GM18520 (cell line): ENCODE data around the gene TCOF1.

ENCODE experiments used
- ATAC-seq: cut with Tn5 transposase; IDR thresholded peaks from one replicate; pipeline ENCODE4 v1.9.1; 2021; ENCODE audit not compliant: unreplicated experiment

TCOF1 gene

DNA sequence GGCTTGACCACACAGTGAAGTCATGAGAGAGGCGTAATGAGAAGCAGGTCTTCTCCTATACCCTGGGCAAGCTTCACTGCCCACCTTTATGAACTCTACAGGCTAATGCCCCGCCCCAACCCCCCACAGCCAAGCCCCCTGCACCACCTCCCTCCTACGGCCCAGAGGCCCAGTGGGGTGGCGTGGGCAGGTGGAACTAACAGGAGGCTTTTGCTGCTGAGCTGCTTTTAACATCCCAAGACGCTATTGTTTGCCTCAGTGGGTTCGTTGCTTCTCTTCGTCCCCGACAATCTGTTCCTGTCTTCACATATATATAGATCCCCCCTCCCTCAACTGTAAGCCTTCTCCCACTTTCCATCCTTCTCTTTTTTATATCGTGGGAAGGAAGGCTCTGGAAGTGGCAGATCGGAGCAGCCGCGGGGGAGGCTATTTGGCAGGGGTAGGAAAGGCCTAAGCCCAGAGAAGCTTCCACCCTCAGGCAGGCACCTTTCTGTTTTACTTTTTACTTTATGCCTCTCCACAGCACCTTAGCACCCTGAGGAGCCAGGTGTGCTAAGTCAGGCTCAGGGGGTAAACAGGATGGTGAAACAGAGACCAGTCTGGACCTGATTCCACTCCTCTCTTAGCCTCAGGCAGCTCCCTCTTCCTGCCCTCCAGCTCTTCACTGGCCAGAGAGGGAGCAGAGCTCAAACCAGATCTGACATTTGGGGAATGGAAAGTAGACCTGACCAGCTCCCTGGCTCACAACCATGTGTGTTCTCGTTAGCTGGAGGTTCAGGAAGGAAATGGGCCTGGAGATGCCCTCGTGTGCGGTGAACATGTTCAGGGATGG, 28.7 kb downstream of the TCOF1 start:
- ATAC-seq, result no peak

DNA sequence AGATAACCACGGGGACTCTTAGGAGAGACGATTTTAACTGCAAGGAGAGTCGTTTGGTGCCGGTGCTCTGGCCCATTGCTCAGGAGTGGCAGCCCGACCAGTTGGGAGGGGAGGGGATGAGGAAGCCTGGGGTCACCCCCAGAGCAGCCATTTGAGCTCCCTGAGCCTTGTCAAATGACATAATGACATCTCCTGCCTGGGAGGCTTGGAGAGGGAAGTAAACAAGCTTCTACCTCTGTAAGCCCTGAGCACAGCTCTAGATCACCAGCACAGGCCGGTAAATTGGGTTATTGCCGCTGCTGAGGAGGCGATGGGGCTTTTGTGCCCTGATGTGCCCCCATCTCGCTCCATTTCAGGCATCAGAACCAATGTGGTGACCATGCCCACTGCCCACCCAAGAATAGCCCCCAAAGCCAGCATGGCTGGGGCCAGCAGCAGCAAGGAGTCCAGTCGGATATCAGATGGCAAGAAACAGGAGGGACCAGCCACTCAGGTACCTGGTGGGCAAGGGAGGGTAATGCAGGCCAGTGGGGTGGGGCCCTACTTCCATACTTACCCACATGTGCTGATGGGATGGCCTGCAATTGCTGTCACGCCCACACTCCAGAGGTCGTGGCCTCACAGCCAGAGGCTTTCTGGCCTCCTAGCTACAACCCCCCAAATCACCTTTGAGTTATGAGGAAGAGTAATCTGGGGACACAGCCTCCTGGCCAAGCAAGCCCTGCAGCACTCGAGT, 32.2 kb downstream of the TCOF1 start:
- no peak for ATAC-seq

DNA sequence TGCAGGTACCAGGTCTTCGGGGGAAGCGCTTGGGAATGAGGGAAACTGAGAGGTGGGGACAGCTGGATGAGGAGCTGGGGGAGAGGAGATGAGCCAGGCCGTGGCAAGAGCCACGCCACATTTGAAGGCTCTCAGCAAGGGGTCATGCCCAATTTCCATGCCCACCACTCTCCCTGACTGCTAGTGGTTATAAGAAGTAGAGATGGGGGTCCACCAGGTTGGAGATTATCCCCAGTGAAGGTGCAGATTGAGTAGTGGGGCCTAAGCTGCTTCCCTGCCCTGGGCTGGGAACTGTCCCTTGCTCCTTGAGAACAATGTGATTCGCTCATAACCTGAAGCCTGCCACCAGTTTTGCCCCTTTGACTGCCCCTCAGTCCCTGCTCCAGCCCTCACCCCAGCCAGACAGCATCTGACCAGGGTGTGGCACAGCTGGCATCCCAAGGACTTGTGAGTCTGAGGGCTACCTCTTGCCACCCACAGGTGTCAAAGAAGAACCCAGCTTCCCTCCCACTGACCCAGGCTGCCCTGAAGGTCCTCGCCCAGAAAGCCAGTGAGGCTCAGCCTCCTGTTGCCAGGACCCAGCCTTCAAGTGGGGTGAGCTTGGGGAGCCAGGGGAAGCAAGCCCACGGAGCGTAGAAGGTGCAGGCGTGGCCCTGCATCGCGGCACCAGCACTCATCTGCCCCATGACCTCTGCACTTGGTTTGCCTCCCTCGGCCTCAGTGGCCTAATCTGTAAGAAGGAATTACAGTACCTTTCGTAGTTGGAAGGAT, 33.8 kb downstream of the TCOF1 start:
- no peak for ATAC-seq

DNA sequence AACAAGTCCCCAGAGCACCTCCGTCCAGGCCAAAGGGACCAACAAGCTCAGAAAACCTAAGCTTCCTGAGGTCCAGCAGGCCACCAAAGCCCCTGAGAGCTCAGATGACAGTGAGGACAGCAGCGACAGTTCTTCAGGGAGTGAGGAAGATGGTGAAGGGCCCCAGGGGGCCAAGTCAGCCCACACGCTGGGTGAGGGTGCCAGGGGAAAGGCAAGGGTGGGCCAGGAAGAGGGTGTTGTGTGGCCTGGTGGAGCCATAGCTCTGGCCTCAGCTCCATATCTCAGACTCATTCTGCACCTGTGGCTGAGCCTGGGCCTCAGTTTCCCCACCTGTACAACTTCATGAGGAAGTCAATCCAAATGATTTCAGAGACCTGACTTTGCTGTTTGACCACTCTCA, 34.5 kb downstream of the TCOF1 start:
- no peak for ATAC-seq

DNA sequence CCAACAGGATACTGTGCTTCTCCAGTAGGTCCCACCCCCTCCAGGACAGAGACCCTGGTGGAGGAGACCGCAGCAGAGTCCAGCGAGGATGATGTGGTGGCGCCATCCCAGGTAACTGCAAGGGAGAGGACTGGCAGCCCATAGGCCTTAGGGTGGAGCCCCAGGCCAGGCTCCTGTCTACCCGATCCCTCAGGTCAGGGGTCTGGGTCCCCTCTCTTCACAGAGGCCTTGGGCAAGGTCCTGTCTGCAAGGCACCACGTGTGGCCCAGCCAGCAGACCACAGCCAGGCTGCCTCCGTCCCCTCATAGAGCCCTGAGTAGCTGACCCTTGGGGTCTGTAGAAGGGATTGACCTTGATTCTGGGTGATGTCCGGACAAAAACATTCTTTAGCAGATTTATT, 35.2 kb downstream of the TCOF1 start:
- no peak for ATAC-seq

DNA sequence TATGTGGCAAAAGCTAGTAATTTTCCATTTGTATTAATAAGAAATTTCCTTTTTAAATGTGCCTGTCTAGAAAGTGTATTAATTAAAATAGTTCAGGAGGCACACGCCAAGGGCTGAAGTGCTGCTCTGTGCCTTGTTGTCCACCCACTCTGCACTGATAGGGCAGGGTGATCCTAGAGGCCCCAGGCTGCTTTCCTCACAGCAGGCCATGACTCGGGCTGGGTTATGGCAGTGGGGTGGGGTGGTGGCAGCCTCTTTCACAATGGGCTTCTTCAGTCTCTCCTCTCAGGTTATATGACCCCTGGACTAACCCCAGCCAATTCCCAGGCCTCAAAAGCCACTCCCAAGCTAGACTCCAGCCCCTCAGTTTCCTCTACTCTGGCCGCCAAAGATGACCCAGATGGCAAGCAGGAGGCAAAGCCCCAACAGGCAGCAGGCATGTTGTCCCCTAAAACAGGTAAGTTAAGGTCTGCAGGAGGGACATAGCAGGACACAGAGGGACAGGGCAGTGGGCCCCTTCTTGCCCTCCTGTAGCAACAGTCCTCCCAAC, 35.7 kb downstream of the TCOF1 start:
- ATAC-seq, result no peak

DNA sequence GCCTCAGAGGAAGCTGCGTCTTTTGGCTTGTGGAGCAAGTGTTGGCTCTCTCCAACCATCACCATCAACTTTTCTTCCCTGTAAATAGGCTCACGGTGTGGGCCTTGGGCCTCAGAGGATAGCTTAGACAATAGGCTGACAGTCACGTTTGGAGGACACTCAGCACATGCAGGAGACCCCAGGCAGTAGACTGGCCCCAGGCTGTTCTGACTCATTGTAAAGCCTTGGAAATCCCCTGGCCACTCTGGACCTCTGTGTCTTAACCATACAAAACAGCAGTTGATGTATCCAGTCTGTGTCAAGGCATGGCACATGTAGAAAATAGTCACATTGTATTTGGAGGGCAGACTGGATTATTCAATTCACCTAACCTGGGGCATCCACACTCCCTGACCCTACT, 36.6 kb downstream of the TCOF1 start:
- ATAC-seq, result peak; percentile 59

DNA sequence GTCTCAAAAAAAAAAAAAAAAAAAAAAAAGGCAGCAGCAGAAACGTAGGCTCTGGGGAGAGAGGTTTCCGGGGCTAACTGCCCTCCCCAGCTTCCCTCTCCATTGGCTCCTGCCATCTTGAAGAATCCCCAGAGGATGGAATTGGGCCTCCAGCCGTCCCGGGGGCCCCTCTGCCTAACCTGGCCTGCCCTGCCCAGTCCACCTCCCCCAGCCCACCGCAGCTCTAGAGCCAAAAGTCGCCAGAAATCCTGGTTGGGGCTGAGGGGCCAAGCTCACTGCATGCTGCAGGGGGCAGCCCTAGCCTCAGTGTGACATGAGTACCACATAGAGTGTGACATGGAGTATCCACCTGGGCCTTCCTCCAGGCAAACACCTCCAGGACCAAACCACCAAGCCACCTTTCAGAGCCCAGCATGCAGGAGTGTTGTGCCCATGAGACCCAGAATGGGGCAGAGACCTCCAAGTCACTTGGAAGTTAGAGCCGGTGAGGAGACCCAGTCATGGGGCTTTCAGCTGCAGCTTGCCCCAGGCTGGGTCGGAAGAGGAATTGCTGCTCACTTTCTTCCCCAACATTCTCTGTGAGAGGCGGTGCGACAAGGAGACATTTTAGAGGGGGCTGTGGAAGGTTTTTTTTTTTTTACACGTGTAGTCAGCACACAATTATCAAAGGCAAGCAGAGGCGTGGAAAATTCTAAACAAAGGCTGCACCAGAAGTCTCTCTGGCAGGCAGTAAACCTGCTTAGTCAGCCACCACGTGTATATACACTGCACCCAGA, 37.6 kb downstream of the TCOF1 start:
- ATAC-seq, result no peak

DNA sequence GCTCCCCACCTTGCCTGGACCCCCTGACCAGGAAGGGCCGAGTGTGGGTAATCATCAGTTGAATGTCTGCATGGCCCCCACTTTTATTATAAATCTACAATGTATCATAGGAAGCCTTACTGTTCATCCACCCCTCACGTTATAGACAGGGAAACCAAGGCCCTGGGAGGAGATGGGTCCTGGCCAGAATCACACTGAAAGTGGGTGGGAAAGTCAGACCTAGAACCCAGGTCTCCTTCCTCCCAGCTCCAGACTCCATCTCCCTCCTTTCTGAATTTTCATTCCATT, 38.1 kb downstream of the TCOF1 start:
- no peak for ATAC-seq

DNA sequence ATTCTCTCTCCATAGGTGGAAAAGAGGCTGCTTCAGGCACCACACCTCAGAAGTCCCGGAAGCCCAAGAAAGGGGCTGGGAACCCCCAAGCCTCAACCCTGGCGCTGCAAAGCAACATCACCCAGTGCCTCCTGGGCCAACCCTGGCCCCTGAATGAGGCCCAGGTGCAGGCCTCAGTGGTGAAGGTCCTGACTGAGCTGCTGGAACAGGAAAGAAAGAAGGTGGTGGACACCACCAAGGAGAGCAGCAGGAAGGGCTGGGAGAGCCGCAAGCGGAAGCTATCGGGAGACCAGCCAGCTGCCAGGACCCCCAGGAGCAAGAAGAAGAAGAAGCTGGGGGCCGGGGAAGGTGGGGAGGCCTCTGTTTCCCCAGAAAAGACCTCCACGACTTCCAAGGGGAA, 38.8 kb downstream of the TCOF1 start:
- no peak for ATAC-seq

DNA sequence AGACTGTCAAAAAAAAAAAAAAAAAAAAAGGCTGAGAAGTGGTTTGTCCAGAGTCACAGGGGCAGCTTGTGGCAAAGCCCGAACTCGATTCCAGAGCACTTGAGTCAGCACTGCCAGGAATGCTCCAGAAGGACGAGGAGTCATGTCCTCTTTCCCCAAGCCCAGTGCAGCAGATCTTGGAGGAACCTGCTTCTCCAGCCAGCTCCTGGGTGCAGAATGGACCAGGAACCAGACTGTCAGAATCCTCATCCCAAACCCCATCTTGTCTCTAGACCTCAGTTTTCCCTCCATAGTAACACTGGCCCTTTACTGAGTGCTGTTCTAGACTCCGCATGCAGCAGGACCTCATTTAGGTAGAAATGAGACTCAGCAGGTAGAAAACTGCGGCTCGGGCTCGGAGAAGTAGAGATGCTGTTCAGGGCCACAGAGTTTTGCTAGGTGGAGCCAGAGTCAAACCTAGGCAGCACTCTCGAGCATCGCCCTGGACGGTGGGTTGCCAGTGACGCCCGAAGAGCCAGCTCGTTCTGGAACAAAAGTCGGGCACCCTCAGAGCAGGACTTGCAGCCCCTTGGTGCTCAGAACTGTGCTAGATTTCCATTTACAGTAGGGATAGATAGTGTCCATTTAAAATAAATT, 39.8 kb downstream of the TCOF1 start:
- no peak for ATAC-seq

DNA sequence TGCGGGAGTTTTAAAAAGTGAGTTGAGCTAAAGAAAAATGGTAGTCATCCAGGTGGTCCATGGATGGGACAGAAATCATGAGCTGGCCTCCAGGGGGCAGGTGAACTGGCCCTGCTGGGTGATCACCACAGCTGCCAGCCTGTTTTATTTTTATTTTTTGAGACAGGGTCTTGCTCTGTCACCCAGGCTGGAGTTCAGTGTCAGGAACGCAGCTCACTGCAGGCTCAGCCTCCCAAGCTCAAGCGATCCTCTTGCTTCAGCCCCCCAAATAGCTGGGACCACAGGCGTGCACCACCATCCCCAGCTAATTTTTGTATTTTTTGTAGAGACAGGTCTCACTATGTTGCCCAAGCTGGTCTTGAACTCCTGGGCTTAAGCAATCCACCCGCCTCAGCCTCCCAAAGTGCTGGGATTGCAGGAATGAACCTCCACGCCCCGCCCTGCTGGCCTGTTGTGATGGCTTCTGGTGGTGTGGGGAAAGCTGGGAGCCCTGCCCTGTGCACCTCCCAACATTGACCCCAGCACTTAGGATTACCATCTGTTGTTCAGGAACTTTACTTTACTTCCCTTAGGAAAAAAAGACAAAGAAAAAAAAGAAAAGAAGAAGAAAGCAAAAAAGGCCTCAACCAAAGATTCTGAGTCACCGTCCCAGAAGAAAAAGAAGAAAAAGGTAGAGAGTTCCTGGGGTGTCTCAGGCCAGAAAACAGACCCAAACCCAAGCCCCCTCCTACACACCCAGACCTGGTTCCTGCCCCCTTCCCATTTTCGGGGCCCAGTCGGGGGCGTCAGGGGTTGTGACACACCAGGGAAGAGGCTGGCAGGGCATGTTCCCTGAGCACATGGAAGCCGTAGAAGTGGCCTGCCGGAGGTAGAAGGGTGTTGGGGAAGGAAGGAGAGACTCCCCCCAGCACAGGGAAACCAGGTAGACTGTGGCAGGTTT, 40.6 kb downstream of the TCOF1 start:
- ATAC-seq, result no peak

DNA sequence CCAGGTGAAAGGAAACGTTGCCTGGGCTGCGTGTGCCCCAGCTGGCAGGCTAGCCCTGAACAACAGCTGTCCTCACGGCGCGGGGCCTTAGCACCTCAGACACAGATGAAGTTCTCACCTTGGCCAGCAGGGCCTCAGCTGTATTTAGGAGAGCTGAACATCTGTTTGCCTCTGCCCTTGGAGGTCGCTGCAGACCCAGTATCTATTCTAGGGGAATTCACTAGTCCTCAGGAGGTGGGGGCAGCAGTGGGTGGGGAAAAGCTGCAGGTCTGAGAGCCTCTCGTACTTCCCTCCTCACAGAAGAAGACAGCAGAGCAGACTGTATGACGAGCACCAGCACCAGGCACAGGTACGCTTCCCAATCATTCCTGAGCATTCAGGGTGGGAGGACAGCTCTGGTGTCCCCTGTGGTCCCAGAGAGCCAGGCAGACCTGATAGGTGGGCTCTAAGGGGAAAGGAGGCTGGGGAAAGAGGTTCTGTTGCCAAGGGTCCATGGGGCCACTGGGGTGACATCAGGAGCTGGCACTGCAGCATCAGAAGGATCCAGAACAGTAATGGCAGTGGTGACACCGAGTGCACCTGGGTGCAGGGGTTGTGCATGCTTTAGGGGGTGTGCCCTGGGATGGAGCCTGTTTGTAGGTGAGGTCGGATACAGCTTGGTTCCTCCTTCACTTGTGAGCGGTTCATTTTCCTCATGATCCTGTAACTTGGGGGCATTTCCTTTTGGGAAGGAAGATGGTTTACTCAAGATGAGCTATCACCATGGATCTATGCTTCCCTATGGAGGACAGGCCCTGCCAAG, 41.4 kb downstream of the TCOF1 start:
- ATAC-seq, result no peak

DNA sequence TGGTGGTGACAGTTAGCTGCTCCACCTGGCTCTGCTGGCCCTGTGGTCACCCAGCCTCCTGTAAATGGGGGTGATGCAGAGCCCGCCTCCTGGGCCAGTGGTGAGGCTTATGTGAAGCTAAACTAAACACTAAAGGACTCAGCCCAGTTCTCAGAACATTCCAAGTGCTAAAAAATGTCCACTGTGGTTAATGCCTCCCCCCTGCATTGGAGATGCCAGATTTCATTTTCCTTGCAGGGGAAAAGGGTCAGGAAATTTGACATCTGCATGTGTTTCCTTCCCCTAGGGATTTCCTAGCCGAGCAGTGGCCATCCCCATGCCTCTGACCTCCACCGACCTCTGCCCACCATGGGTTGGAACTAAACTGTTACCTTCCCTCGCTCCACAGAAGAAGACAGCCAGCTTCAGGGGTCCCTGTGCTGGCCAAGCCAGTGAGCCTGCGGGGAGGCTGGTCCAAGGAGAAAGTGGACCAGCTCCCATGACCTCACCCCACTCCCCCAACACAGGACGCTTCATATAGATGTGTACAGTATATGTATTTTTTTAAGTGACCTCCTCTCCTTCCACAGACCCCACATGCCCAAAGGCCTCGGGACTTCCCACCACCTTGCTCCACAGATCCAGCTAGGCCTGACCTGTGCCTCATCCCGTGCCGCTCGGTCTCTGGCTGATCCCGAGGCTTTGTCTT, 42.2 kb downstream of the TCOF1 start:
- no peak for ATAC-seq

DNA sequence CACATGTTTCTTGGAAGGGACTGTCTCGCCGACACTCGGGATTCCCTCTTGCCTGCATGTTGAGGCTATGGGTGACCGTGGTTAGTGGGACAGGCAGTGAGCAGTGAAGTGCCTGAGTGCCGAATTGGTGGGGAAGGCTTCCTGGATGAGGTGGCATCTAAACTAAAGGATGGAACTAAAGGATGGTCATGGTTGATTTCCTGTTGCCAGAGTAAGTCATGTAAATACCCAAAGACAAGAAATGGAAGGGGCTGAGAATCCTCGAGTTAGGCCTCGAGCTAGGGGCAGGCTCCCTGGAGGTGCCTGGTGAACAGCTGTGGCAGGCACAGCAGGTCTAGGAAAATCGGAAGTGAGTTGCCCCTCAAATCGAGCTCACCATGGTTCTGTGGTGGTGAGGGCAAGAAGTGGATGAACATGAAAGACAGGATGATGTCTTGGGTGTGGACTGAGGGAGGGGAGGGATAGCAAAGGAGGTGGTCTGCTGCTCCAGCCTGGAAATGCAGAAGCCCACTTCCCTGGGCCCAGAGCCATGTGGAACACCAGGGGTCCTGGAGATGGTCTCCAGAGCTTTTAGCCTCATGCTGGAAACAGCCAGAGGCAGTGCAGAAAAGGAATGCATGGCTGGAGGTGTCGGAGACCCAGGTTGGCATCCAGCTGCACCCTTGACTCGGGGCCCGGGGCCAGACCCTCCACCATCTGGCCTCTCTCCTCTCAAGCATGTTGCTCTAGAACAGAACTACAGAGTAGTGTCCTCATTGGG, 43.0 kb downstream of the TCOF1 start:
- no peak for ATAC-seq

DNA sequence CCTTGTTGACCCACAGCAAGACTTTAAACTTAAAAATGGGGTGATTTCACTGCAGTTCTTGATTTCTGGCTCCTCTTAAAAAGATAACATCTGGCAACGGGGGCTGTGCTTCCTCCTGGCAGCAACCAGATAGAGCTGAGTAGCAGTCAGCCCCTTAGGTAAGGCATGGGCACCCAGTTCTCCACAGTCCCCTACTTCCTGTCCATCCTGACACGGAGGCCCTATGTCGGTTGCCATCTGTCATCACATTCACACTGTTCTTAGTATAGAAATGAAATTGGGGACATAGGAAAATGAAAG, 43.5 kb downstream of the TCOF1 start:
- ATAC-seq, result no peak
